ENCODE results near the gene ISX.

Gene ISX

GRCh38 chr22:35066768-35067167 is 810 bp downstream of the ISX start:
- no peak overlapping the region for H3K27ac ChIP-seq
- TF ChIP-seq ZFX (IDR thresholded peaks at IDR 0.05; ENCODE audit: borderline replicate concordance) (no peak), CTCF (IDR thresholded peaks at IDR 0.05) (no peak)

- TF ChIP-seq CTCF (IDR thresholded peaks at IDR 0.05) (no peak), ZFX (IDR thresholded peaks at IDR 0.05; ENCODE audit: borderline replicate concordance) (no peak)
- H3K27ac ChIP-seq = no peak overlapping the region
These were observed 3.6 kb downstream of the ISX start for GRCh38 chr22:35069541-35069940.

GRCh38 chr22:35070451-35071093 is 4.6 kb downstream of the ISX start:
- no peak for TF ChIP-seq CTCF (IDR thresholded peaks at IDR 0.05)
- TF ChIP-seq ZFX (IDR thresholded peaks at IDR 0.05; ENCODE audit: borderline replicate concordance) = no peak

GRCh38 chr22:35071784-35072183 is 5.8 kb downstream of the ISX start:
- no peak overlapping the region for H3K27ac ChIP-seq
- TF ChIP-seq CTCF (IDR thresholded peaks at IDR 0.05) (no peak), ZFX (IDR thresholded peaks at IDR 0.05; ENCODE audit: borderline replicate concordance) (no peak)

More at GRCh38 chr22:35070451-35071093, 4.6 kb downstream of the ISX start:
- no peak overlapping the region for H3K27ac ChIP-seq

GRCh38 chr22:35072925-35073324 is 7.0 kb downstream of the ISX start:
- no peak overlapping the region for H3K27ac ChIP-seq
- TF ChIP-seq ZFX (IDR thresholded peaks at IDR 0.05; ENCODE audit: borderline replicate concordance) = no peak

- H3K27ac ChIP-seq = no peak overlapping the region
- TF ChIP-seq ZFX (IDR thresholded peaks at IDR 0.05; ENCODE audit: borderline replicate concordance) (no peak), CTCF (IDR thresholded peaks at IDR 0.05) (no peak)
These were observed 8.6 kb downstream of the ISX start for GRCh38 chr22:35074583-35074982.

GRCh38 chr22:35076630-35077029 is 10.7 kb downstream of the ISX start:
- no peak for TF ChIP-seq ZFX (IDR thresholded peaks at IDR 0.05; ENCODE audit: borderline replicate concordance)
- no peak for TF ChIP-seq CTCF (IDR thresholded peaks at IDR 0.05)
- no peak overlapping the region for H3K27ac ChIP-seq

GRCh38 chr22:35085621-35086020 is 19.7 kb downstream of the ISX start:
- no peak for TF ChIP-seq CTCF (IDR thresholded peaks at IDR 0.05)
- no peak for TF ChIP-seq ZFX (IDR thresholded peaks at IDR 0.05; ENCODE audit: borderline replicate concordance)
- H3K27ac ChIP-seq = no peak overlapping the region
